T follicular helper cell (primary cell): Measurements from ENCODE around the gene CDH12.
"Not testable (repeated sequence)": the region's sequence is repeated elsewhere in the genome, so short reads cannot be mapped to it uniquely, and the experiment has no call there.

Source experiments
- DNase-seq: peaks from one replicate; pipeline ENCODE4 v3.0.0-alpha.2; 2020; ENCODE audit warnings: low read depth
- total RNA-seq, 2 experiments: gene quantifications; one replicate each; lab custom pipeline; 2026; lab: John Stamatoyannopoulos, UW

The CDH12 gene
- 0 reads per million in 2 experiments for total RNA-seq

- no peak for DNase-seq
Measured at GRCh38 chr5:22852807-22853660, at the start of gene CDH12. Gene CDH12, minus strand, starts transcription at chr5:22853344.

DNA sequence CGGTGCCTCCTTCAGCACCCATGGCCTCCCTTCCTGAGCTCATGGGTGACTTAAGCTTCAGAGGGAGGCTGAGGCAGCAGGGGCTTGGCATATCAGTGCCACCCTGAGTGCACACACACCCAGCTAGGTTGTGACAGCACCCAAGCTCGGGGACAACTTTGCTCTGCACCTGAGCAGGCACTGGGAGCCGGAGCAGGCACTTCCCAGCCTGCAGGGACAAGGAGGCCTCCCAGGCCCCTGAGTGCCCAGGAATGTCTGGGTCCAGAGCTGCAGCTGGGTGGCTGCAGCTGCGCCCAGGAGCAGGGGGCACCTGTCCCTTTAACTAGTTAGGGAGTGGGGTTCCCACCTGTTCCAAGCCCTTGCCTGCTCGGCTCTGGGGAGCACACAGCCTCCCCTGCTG lies 48.7 kb upstream of the CDH12 start:
- DNase-seq: no peak

DNA sequence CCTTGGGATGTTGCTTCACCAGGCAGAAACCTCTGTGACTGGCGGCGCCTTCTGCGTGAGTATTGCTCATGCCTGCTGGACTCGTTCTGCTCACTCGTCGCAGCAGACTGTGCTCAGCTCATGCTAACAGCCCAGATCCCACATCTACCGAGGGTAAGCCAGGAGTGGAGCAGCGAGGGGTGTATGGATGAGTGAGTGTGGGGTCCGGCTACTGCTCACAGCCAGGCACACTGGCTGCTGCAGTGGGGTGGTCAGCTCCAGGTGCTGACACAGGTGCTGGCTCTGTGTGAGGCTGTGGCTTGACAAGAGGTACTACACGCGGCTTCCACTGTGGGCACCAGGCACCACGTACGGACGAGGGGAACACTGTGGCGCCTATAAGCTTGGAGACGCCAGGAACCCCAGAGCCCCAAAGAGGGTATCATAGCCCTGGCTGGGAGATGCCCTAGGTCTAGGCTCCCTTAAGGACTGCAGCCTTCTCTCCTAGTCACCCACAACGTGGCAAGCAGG lies 47.7 kb upstream of the CDH12 start:
- DNase-seq: no peak

GRCh38 chr5:22899341-22899740 lies 46.2 kb upstream of the CDH12 start:
- no peak for DNase-seq

DNA sequence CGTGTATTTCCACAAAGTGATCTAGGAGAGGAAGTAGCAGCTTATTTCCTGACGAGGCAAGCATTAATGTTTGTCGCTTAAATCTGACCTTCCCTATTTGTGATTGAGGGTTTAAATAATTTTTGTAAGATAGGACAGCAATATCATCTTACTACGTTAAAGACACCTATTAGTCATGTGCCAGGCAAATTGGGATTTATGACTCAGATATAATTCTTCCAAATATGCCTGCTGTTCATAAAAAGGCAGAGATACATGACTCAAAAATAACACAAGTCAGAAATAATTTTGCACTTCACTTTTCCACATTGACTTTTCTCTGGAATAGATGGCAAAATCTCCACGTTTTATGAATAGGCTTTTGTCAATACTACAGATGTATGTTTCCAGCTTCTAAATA lies 43.0 kb upstream of the CDH12 start:
- no peak for DNase-seq

DNA sequence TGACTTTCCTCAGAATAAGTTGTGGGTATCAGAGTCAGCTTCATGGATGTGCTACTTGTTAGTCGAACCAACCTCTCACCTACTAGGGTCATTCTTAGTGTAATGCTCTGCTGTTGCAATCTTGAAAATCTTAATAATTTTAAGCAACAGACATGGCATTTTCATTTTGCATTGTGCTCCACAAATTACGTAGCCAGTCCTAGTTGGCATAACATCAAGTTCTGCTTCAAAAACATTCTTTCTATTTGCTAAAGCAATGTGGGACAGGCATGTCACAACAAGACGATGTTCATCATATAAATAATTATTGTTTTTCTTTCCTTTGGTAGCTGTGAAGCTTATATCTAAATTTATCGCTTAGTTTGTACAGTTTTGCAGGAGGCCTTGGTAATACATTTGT lies 39.3 kb upstream of the CDH12 start:
- DNase-seq: no peak

GRCh38 chr5:22889720-22890119 lies 36.6 kb upstream of the CDH12 start:
- no peak for DNase-seq

DNA sequence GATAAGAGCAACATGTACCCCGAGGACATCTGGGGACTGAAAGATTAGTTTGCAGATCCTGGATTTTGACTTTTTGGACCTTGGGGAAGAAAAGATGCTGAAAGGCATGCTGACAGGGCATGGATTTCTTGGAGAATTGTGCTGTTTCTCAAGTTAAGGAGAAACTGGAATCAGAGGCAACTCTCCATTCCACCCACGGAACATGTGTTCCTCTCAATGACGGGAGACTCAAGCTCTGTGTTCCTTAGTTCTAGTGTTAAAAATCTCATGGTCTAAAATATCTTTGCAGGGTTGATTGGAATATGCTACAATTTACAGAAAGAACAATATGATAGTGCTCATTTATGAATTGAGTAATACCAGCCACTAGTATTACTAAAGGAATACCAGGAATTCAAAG lies 34.4 kb upstream of the CDH12 start:
- DNase-seq: no peak

DNA sequence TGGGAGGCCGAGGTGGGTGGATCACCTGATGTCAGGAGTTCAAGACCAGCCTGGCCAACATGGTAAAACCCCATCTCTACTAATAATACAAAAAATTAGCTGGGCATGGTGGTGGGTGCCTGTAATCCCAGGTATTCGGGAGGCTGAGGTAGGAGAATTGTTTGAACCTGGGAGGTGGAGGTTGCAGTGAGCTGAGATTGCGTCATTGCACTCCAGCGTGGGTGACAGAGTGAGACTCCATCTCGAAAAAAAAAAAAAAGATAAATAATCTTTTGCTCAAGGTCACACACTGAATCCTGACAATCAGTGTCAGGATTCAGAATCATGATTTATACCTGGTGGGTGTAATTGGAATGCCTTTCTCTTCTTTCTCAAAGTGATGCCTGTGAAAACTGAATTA lies 5.8 kb upstream of the CDH12 start:
- DNase-seq: not testable (repeated sequence)

DNA sequence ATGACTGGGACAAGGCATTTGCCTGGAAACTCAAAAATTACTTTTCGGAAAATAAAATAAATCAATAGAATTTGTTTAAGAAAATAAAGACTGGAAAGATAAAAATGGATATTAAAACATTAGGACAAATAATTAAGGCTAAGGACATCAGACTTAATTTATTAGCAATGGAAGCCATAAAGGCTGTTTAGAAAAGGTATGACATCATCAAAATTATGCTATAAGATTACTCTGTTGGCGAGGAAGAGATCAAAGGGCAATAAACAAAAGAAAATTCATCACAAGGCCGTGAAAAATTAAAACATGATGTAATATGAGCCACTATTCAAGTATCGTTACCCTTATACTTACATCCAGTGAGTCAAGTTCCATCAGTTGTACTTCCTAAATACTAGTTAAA lies 2.7 kb upstream of the CDH12 start:
- no peak for DNase-seq

DNA sequence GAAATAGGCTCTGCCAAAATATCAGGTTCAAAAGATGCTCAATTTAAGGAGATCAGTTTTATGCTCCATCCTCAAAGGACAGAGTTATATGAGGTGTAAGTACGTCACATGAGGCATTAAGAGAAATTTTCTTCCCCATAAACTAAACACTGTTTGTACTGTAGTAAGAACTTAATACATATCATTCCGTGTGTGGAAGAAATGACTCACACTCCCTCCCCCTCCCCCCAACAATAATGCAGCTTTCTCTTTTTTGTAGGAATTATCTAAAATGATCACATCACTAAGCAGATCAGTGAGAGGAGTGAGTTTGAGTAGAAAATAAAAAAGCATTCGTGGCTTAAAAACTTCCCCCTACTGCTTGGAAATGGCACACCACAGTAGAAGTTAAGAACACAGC lies 2.2 kb downstream of the CDH12 start:
- DNase-seq: no peak

DNA sequence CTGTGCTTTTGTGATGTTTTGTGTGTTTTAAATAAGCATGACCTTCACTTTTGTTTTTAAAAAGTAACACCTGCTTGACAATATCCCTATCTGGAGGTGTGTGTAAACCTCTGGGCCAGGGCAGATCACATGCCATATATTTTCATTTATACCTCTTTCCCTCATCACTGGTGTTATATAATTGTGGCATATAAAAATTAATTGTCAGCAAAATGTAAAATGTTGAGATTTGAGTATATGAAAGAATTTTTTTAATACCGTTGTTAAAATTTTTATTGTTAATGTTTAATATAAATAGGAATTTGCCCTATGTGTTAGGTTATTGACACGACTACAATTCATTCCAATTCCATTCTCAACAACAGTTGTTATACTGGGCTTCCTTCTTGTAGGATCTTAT lies 6.5 kb downstream of the CDH12 start:
- no peak for DNase-seq

- no peak for DNase-seq
Measured at GRCh38 chr5:22844636-22845035, 8.5 kb downstream of the CDH12 start.

DNA sequence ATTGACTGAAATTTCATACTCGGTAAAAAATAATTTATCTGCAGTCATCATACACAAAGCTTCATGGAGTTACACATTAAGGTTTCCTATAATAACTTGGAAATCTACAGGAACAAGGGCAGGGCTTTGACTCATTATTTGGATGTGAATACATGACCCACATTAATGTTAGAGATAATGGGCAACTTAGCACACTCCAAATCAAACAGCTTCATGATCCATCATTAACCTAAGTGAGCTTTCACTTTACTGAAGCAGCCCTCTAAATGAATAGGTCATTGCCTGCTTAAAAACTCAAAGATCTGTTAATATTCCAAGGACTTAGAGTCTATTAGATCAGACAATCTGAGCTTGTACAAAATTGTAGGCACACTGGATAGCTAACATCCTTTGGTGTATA lies 9.0 kb downstream of the CDH12 start:
- DNase-seq: no peak

DNA sequence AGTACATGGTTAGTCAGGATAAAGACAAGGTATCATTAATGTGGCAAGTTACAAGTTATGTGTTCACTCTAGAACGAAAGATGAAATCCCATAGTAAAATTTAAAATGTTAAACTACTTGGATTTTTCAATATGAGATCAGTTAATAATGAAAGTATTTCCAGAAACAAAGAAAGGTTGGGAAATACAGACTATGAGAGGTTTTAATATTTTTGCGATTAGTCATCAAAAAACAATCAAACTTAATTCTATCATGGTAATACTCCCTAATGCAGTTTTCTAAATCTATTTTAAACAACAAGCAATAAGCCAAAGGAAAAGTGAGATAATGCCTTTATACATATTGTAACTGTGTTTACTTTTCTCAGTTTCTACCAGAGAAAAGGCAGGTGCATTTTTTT lies 10.6 kb downstream of the CDH12 start:
- no peak for DNase-seq

- DNase-seq: no peak
Measured at GRCh38 chr5:22837803-22838202, 15.3 kb downstream of the CDH12 start.

- DNase-seq: no peak
Measured at GRCh38 chr5:22835686-22836085, 17.5 kb downstream of the CDH12 start.

GRCh38 chr5:22793463-22793862 lies 59.7 kb downstream of the CDH12 start:
- DNase-seq: no peak

- no peak for DNase-seq
Measured at GRCh38 chr5:22787807-22788206, 65.3 kb downstream of the CDH12 start.

DNA sequence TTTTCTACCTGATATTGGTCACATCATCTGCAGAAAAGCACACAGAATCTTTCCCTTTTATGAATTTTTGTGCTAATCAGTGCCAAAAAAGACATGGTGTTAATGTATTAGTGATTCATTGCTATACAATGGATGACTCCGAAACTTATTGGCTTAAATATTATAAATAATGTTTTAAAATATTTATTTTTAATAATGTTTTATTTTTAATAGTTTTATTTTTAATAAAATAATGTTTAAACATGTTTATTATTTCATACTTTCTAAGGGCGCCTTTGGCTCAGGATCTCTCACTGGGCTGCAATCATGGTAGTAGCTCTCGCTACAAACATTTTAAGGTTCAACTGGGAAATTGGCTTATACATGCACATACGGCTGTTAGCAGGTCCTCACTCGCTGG lies 65.7 kb downstream of the CDH12 start:
- no peak for DNase-seq

GRCh38 chr5:22780756-22781155 lies 72.4 kb downstream of the CDH12 start:
- DNase-seq: no peak

- DNase-seq: no peak
Measured at GRCh38 chr5:22779499-22779898, 73.6 kb downstream of the CDH12 start.

- no peak for DNase-seq
Measured at GRCh38 chr5:22776285-22776684, 76.9 kb downstream of the CDH12 start.

DNA sequence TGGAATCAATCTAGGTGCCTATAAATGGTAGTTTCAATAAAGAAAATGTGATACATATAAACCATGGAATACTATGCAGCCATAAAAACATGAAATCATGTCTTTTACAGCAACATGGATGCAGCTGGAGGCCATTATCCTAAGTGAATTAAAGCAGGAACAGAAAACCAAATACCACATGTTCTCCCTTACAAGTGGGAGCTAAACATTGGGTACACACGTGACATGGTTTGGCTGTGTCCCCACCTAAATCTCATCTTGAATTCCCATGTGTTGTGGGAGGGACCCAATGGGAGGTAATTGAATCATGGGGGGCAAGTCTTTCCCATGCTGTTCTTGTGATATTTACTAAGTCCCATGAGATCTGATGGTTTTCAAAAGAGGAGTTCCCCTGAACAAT lies 78.9 kb downstream of the CDH12 start:
- DNase-seq: not testable (repeated sequence)
